ENCODE results near the gene FAM163B. TPM values are rescaled to one million over a fixed set of nuclear protein-coding genes. Genes with fewer than 3 reads are reported as not detected.

FAM163B gene
- total RNA-seq, 1 donor from 2014 or later = not detected

DNA sequence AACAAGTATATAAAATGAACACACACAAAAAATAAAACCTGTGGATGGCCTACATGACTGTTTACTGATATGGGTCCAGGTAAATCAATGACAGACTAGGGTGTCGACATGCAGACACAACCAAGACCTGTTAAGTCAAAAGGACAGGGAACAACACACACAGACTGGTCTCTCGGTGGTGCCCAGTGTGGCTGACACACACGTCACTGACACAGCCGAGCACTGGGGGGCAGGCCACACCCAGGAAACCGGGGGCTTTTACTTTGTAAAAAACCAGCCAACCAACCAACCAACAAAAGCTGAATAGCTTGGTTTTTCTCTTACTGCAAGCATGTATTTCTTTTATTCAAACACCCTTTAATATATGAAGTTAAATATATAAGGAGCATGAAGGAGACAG lies 5.0 kb downstream of the FAM163B start:
- H3K4me3 ChIP-seq (ENCODE audit: low read length in 3 of 3) = no peak overlapping the region
- peaks cover 58 to 77% (median 68%) of the 10 kb centered on the region in 3 donors for H3K27me3 ChIP-seq (ENCODE audit: control insufficient read depth in 3 of 3, insufficient read depth in 3 of 3, low read length in 3 of 3)
- H3K27ac ChIP-seq (ENCODE audit: low read depth, low read length) = no peak overlapping the region
- no peaks in the 10 kb centered on the region for H3K4me1 ChIP-seq (ENCODE audit: control insufficient read depth in 3 of 3, insufficient read depth in 3 of 3, low read length in 3 of 3)
- peaks cover 0 to 3% (median 2%) of the 10 kb centered on the region in 3 donors for H3K9me3 ChIP-seq (ENCODE audit: control insufficient read depth in 3 of 3, low read length in 3 of 3)
- no peaks in the 10 kb centered on the region for H3K36me3 ChIP-seq (ENCODE audit: control insufficient read depth in 3 of 3, insufficient read depth in 3 of 3, low read length in 3 of 3)
- no peak overlapping the region for H3K9ac ChIP-seq (ENCODE audit: low read depth in 1 of 3, low read length in 3 of 3)

DNA sequence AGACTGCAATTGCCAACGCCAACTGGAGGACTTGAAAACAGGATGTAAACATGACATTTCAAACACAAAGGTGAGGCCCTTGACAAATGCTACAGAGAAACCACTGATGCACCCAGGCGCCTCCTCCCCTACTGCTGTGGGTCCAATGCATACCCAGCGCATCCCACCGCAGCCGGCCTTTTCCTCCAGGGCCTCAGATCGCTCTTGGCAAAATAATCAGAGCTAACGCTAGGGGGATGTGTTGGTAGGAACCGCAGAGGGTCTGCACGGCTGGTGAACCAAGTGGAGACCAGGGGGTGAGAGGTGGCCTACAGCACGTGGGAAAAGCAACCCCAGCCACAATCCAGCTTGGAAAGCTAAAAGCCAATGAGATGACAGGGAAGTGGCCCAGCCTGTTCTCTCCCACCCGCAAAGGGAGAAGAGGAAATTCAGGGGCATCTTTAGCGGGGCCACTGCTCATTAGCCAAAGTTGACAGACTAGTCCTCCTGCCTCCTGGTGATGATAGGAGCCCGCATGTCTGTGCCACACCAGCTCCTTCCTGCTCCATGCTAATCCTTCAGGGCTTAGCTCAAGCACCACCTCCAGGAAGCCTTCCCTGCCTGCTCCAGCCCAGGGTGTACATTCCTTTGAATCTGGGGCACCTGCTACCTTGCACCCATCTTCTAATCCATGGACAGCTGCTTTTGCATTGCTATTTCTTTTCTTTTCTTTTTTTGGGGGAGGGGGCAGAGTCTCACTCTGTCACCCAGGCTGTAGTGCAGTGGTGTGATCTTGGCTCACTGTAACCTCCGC lies 5.9 kb downstream of the FAM163B start:
- H3K27ac ChIP-seq (ENCODE audit: low read depth, low read length) = no peak overlapping the region
- H3K9ac ChIP-seq (ENCODE audit: low read depth in 1 of 3, low read length in 3 of 3) = no peak overlapping the region
- no peaks in the 10 kb centered on the region for H3K4me1 ChIP-seq (ENCODE audit: control insufficient read depth in 3 of 3, insufficient read depth in 3 of 3, low read length in 3 of 3)
- peaks cover 0 to 4% (median 2%) of the 10 kb centered on the region in 3 donors for H3K9me3 ChIP-seq (ENCODE audit: control insufficient read depth in 3 of 3, low read length in 3 of 3)
- peaks cover 52 to 71% (median 61%) of the 10 kb centered on the region in 3 donors for H3K27me3 ChIP-seq (ENCODE audit: control insufficient read depth in 3 of 3, insufficient read depth in 3 of 3, low read length in 3 of 3)
- no peak overlapping the region for H3K4me3 ChIP-seq (ENCODE audit: low read length in 3 of 3)
- no peaks in the 10 kb centered on the region for H3K36me3 ChIP-seq (ENCODE audit: control insufficient read depth in 3 of 3, insufficient read depth in 3 of 3, low read length in 3 of 3)

DNA sequence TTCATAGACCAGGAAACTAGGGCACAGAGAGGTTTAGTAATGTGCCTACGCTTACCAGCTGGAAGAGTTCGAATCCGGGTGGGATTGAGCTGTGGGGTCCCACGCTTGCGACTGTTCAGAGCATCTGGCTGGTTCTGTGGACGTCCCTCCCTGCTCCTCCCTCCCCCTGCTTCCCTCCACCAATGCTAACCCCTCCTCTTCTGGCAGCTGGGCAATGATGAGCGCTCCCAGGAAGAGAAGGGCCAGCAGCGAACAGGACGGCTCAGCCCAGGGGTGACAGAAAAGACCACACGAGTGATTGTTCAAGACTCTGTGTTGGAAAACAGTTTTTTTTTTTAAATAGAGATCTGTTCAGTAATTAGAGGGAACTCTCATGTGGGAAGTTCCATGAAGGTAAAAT lies 6.9 kb downstream of the FAM163B start:
- Histone ChIP-seq H3K9ac (ENCODE audit: low read depth in 1 of 3, low read length in 3 of 3) (no peak overlapping the region), H3K4me1 (ENCODE audit: control insufficient read depth in 3 of 3, insufficient read depth in 3 of 3, low read length in 3 of 3) (no peaks in the 10 kb centered on the region), H3K36me3 (ENCODE audit: control insufficient read depth in 3 of 3, insufficient read depth in 3 of 3, low read length in 3 of 3) (no peaks in the 10 kb centered on the region), H3K27ac (ENCODE audit: low read depth, low read length) (no peak overlapping the region), H3K27me3 (ENCODE audit: control insufficient read depth in 3 of 3, insufficient read depth in 3 of 3, low read length in 3 of 3) (peaks cover 41 to 60% (median 51%) of the 10 kb centered on the region in 3 donors), H3K9me3 (ENCODE audit: control insufficient read depth in 3 of 3, low read length in 3 of 3) (peaks cover 3 to 10% (median 6%) of the 10 kb centered on the region in 3 donors), H3K4me3 (ENCODE audit: low read length in 3 of 3) (no peak overlapping the region)

DNA sequence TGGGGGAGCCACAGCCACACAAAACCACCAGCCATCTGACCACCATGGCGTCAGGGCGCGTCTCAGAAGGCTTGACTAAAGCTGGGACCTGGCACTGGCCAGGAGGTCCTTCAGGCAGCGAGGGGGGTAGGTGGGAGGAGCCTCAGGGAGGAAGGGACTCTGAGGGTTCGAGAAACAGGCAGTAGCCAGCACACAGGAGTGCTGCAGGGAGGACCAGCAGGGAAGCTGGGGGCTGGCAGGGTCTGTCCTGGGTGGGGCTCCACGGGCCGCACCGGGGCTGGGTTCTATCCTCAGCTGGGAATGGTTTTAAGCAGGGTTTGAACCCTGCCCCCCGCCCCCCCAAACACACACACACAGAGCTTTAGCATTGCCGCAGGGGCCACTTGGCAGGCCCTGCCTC lies 7.4 kb downstream of the FAM163B start:
- H3K36me3 ChIP-seq (ENCODE audit: control insufficient read depth in 3 of 3, insufficient read depth in 3 of 3, low read length in 3 of 3) = no peaks in the 10 kb centered on the region
- no peak overlapping the region for H3K27ac ChIP-seq (ENCODE audit: low read depth, low read length)
- H3K9ac ChIP-seq (ENCODE audit: low read depth in 1 of 3, low read length in 3 of 3) = no peak overlapping the region
- H3K9me3 ChIP-seq (ENCODE audit: control insufficient read depth in 3 of 3, low read length in 3 of 3) = peaks cover 3 to 11% (median 11%) of the 10 kb centered on the region in 3 donors
- H3K27me3 ChIP-seq (ENCODE audit: control insufficient read depth in 3 of 3, insufficient read depth in 3 of 3, low read length in 3 of 3) = peaks cover 36 to 55% (median 46%) of the 10 kb centered on the region in 3 donors
- H3K4me1 ChIP-seq (ENCODE audit: control insufficient read depth in 3 of 3, insufficient read depth in 3 of 3, low read length in 3 of 3) = no peaks in the 10 kb centered on the region
- no peak overlapping the region for H3K4me3 ChIP-seq (ENCODE audit: low read length in 3 of 3)

DNA sequence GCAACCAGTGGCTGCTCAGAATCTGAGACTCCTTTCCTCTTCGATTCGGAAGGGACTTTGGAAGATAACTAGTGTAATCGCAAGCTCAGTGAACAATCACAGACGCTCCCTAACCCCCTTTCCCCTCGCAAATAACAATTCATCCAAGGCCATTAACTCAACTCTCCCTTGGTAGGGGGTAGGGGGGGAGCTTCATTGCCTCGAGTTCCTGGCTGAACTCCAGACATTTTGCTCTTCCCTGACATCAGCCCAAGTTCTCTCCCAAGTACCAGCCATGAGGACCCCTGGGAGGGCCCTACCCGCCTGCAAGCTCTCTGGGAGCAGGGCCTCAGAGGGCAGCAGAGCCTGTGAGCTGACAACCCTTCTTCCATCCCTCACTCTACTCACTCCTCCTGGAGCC lies 8.4 kb downstream of the FAM163B start:
- peaks cover 26 to 47% (median 40%) of the 10 kb centered on the region in 3 donors for H3K27me3 ChIP-seq (ENCODE audit: control insufficient read depth in 3 of 3, insufficient read depth in 3 of 3, low read length in 3 of 3)
- H3K4me3 ChIP-seq (ENCODE audit: low read length in 3 of 3) = no peak overlapping the region
- H3K9ac ChIP-seq (ENCODE audit: low read depth in 1 of 3, low read length in 3 of 3) = no peak overlapping the region
- H3K4me1 ChIP-seq (ENCODE audit: control insufficient read depth in 3 of 3, insufficient read depth in 3 of 3, low read length in 3 of 3) = no peaks in the 10 kb centered on the region
- no peak overlapping the region for H3K27ac ChIP-seq (ENCODE audit: low read depth, low read length)
- H3K9me3 ChIP-seq (ENCODE audit: control insufficient read depth in 3 of 3, low read length in 3 of 3) = peaks cover 7 to 12% (median 11%) of the 10 kb centered on the region in 3 donors
- H3K36me3 ChIP-seq (ENCODE audit: control insufficient read depth in 3 of 3, insufficient read depth in 3 of 3, low read length in 3 of 3) = no peaks in the 10 kb centered on the region

DNA sequence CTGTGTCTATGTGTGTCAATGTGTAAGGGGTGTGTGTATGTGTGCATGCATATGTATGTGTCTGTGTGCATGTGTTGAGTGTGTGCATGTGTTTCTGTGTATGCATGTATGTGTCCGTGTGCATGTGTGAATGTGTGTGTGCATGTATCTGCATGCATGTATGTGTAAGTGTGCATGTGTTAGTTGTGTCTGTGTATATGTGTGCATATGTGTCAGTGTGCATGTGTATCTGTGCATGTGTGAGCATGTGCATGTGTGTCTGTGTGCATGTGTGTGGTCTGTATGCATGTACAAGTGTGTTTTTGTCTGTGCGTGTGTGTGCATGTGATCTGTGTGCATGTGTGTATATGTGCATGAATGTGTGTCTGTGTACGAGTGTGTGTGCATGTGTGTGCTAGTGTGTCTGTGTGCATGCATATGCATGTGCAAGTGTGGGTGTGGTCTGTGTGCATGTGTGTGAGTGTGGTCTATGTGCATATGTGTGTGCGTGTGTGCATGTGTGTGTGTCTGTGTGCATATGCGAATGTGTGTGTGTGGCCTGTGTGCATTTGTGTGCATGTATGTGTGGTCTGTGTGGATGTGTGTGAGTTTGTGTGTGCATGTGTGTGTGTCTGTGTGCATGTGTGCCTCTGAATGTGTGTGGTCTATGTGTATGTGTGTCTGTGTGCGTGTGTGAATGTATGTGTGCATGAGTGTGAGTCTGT lies 9.6 kb downstream of the FAM163B start:
- Histone ChIP-seq H3K27ac (ENCODE audit: low read depth, low read length) (no peak overlapping the region), H3K9me3 (ENCODE audit: control insufficient read depth in 3 of 3, low read length in 3 of 3) (peaks cover 7 to 12% (median 11%) of the 10 kb centered on the region in 3 donors), H3K4me1 (ENCODE audit: control insufficient read depth in 3 of 3, insufficient read depth in 3 of 3, low read length in 3 of 3) (no peaks in the 10 kb centered on the region), H3K36me3 (ENCODE audit: control insufficient read depth in 3 of 3, insufficient read depth in 3 of 3, low read length in 3 of 3) (no peaks in the 10 kb centered on the region), H3K9ac (ENCODE audit: low read depth in 1 of 3, low read length in 3 of 3) (no peak overlapping the region), H3K27me3 (ENCODE audit: control insufficient read depth in 3 of 3, insufficient read depth in 3 of 3, low read length in 3 of 3) (peaks cover 15 to 41% (median 30%) of the 10 kb centered on the region in 3 donors), H3K4me3 (ENCODE audit: low read length in 3 of 3) (no peak overlapping the region)

DNA sequence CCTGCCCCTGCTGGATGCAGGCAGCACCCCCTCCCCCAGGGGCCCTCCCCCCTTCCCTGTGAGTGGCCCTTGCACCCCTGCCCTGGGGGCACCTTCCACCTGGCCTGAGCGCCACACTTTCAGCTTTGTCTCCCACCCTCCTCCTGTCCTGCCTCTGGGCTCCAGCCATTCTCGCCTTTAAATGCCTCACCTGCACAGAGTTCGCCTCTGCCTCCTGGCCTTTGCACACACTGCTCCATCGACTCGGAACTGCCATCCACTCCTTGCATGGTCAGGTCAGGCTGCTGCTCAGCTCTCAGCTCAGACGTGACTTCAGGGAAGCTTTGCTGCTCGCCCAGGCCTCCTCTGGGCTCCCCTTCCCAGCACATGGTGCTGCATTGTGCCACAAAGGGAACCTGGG lies 10.2 kb downstream of the FAM163B start:
- Histone ChIP-seq H3K9me3 (ENCODE audit: control insufficient read depth in 3 of 3, low read length in 3 of 3) (peaks cover 7 to 12% (median 11%) of the 10 kb centered on the region in 3 donors), H3K27ac (ENCODE audit: low read depth, low read length) (no peak overlapping the region), H3K4me1 (ENCODE audit: control insufficient read depth in 3 of 3, insufficient read depth in 3 of 3, low read length in 3 of 3) (no peaks in the 10 kb centered on the region), H3K27me3 (ENCODE audit: control insufficient read depth in 3 of 3, insufficient read depth in 3 of 3, low read length in 3 of 3) (peaks cover 13 to 40% (median 28%) of the 10 kb centered on the region in 3 donors), H3K9ac (ENCODE audit: low read depth in 1 of 3, low read length in 3 of 3) (no peak overlapping the region), H3K36me3 (ENCODE audit: control insufficient read depth in 3 of 3, insufficient read depth in 3 of 3, low read length in 3 of 3) (no peaks in the 10 kb centered on the region), H3K4me3 (ENCODE audit: low read length in 3 of 3) (no peak overlapping the region)

DNA sequence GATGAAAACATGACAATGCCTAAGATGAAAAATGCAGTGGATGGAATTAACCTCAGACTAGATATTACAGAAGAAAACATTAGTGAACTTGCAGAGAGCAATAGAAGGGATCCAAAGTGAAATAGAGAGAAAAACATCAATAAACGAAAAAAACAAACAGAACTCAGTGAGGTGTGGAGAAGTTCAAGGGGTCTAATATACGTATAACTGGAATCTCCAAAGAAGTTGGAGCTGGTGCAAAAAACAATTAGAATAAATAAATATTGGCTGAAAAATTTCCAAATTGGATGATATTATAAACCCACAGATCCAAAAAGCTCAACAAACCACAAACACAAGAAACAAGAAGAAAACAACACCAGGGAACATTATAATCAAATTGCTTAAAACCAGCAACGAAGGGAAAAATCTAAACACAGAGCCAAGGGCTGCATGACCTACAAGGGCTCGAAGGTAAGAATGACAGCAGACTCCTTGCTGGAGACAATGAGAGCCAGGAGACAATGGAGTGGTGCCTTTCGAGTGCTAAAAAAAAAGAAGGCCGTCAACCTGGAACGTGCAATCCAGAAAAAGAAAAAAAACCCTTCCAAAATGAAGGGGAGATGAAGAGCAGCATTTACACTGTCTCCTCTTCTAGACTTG lies 11.8 kb downstream of the FAM163B start:
- no peaks in the 10 kb centered on the region for H3K4me1 ChIP-seq (ENCODE audit: control insufficient read depth in 3 of 3, insufficient read depth in 3 of 3, low read length in 3 of 3)
- peaks cover 7 to 12% (median 11%) of the 10 kb centered on the region in 3 donors for H3K9me3 ChIP-seq (ENCODE audit: control insufficient read depth in 3 of 3, low read length in 3 of 3)
- H3K9ac ChIP-seq (ENCODE audit: low read depth in 1 of 3, low read length in 3 of 3) = no peak overlapping the region
- H3K27ac ChIP-seq (ENCODE audit: low read depth, low read length) = no peak overlapping the region
- no peaks in the 10 kb centered on the region for H3K36me3 ChIP-seq (ENCODE audit: control insufficient read depth in 3 of 3, insufficient read depth in 3 of 3, low read length in 3 of 3)
- H3K4me3 ChIP-seq (ENCODE audit: low read length in 3 of 3) = no peak overlapping the region
- peaks cover 10 to 40% (median 24%) of the 10 kb centered on the region in 3 donors for H3K27me3 ChIP-seq (ENCODE audit: control insufficient read depth in 3 of 3, insufficient read depth in 3 of 3, low read length in 3 of 3)

DNA sequence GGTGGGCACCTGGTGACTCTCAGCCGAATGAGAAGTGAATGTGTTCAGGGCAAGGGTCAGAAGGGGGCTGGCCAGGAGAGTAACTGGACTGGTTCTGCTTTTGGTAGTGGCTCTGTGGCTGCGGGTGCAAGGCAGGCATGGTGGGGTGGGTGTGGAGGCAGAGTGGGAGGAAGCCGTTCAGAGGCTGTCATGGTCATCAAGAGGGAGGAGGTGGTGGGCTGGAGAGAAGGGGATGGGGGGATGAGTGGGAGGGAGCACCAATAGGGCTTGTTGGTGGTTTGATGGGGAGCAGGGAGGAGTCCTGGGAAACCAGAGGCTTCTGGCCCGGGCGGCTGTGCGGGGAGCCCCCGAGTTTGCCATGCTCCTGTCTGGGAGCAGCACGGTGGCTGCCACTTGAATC lies 13.3 kb downstream of the FAM163B start:
- H3K27ac ChIP-seq (ENCODE audit: low read depth, low read length) = no peak overlapping the region
- H3K9me3 ChIP-seq (ENCODE audit: control insufficient read depth in 3 of 3, low read length in 3 of 3) = peaks cover 7 to 12% (median 11%) of the 10 kb centered on the region in 3 donors
- no peak overlapping the region for H3K9ac ChIP-seq (ENCODE audit: low read depth in 1 of 3, low read length in 3 of 3)
- no peaks in the 10 kb centered on the region for H3K4me1 ChIP-seq (ENCODE audit: control insufficient read depth in 3 of 3, insufficient read depth in 3 of 3, low read length in 3 of 3)
- no peaks in the 10 kb centered on the region for H3K36me3 ChIP-seq (ENCODE audit: control insufficient read depth in 3 of 3, insufficient read depth in 3 of 3, low read length in 3 of 3)
- H3K27me3 ChIP-seq (ENCODE audit: control insufficient read depth in 3 of 3, insufficient read depth in 3 of 3, low read length in 3 of 3) = peaks cover 6 to 43% (median 18%) of the 10 kb centered on the region in 3 donors
- H3K4me3 ChIP-seq (ENCODE audit: low read length in 3 of 3) = no peak overlapping the region
